H9 (cell line): ENCODE data around the gene PNPLA8. TPM values are rescaled to one million over a fixed set of nuclear protein-coding genes. Genes with fewer than 3 reads are reported as not detected.
"Not testable (repeated sequence)": the region's sequence is repeated elsewhere in the genome, so short reads cannot be mapped to it uniquely, and the experiment has no call there.

Experiments used
- DNase-seq: peaks from one replicate; pipeline ENCODE4 v3.0.0-alpha.2; 2017
- H2AFZ ChIP-seq: one replicate; pipeline ENCODE4 v1.6.1; 2013; ENCODE audit warnings: mild to moderate bottlenecking, low read length, control low read depth, moderate library complexity
- H2AK5ac ChIP-seq: 2 replicates; pipeline ENCODE4 v1.6.1; 2013; ENCODE audit warnings: low read length, control low read depth, mixed read lengths; ENCODE audit not compliant: insufficient read length
- H2BK120ac ChIP-seq: one replicate; pipeline ENCODE4 v1.6.1; 2013; ENCODE audit warnings: low read depth, mild to moderate bottlenecking, low read length, control low read depth, inconsistent platforms; ENCODE audit not compliant: poor library complexity, severe bottlenecking
- H2BK12ac ChIP-seq: 2 replicates; pipeline ENCODE4 v1.6.1; 2013; ENCODE audit warnings: low read length, control low read depth, mixed read lengths, low read depth; ENCODE audit not compliant: insufficient read length
- H2BK15ac ChIP-seq: 2 replicates; pipeline ENCODE4 v1.6.1; 2013; ENCODE audit warnings: low read depth, low read length, control low read depth
- H2BK20ac ChIP-seq: one replicate; pipeline ENCODE4 v1.6.1; 2013; ENCODE audit warnings: low read depth, mild to moderate bottlenecking, low read length, control low read depth, inconsistent platforms; ENCODE audit not compliant: poor library complexity, severe bottlenecking
- H2BK5ac ChIP-seq: 2 replicates; pipeline ENCODE4 v1.6.1; 2013; ENCODE audit warnings: low read length, control low read depth, mixed read lengths; ENCODE audit not compliant: insufficient read length
- H3K14ac ChIP-seq: 2 replicates; pipeline ENCODE4 v1.6.1; 2013; ENCODE audit warnings: low read length, control low read depth; ENCODE audit not compliant: insufficient read depth
- H3K18ac ChIP-seq: 2 replicates; pipeline ENCODE4 v1.6.1; 2013; ENCODE audit warnings: low read depth, mild to moderate bottlenecking, mixed read lengths, low read length, control low read depth; ENCODE audit not compliant: insufficient read length
- H3K23ac ChIP-seq: 2 replicates; pipeline ENCODE4 v1.6.1; 2013; ENCODE audit warnings: low read length, control low read depth, mixed read lengths, low read depth; ENCODE audit not compliant: insufficient read length
- H3K23me2 ChIP-seq: 2 replicates; pipeline ENCODE4 v1.6.1; 2013; ENCODE audit warnings: low read depth, mild to moderate bottlenecking, mixed read lengths, low read length, control low read depth; ENCODE audit not compliant: insufficient read length, poor library complexity, severe bottlenecking
- H3K27ac ChIP-seq: 2 replicates; pipeline ENCODE4 v1.5.1; 2013; ENCODE audit warnings: low read length, control low read depth, mixed read lengths, low read depth; ENCODE audit not compliant: insufficient read length
- H3K27me3 ChIP-seq: 2 replicates; pipeline ENCODE4 v1.6.1; 2013; ENCODE audit warnings: low read length, control low read depth, inconsistent platforms; ENCODE audit not compliant: insufficient read depth
- H3K4ac ChIP-seq: 2 replicates; pipeline ENCODE4 v1.6.1; 2013; ENCODE audit warnings: low read depth, mild to moderate bottlenecking, control low read depth, inconsistent platforms, low read length, moderate library complexity
- H3K4me1 ChIP-seq: 2 replicates; pipeline ENCODE4 v1.6.1; 2013; ENCODE audit warnings: low read length, control low read depth, inconsistent platforms; ENCODE audit not compliant: insufficient read depth
- H3K4me2 ChIP-seq: 2 replicates; pipeline ENCODE4 v1.6.1; 2013; ENCODE audit warnings: low read length, control low read depth, mixed read lengths; ENCODE audit not compliant: insufficient read length, insufficient read depth
- H3K56ac ChIP-seq: 2 replicates; pipeline ENCODE4 v1.6.1; 2013; ENCODE audit warnings: low read depth, mild to moderate bottlenecking, mixed read lengths, low read length, control low read depth; ENCODE audit not compliant: insufficient read length
- H3K79me1 ChIP-seq: 2 replicates; pipeline ENCODE4 v1.6.1; 2013; ENCODE audit warnings: low read depth, mild to moderate bottlenecking, moderate library complexity, low read length, control low read depth, inconsistent platforms; ENCODE audit not compliant: insufficient read depth, poor library complexity, severe bottlenecking
- H3K79me2 ChIP-seq: 2 replicates; pipeline ENCODE4 v1.6.1; 2013; ENCODE audit warnings: low read length, control low read depth, inconsistent platforms; ENCODE audit not compliant: insufficient read depth
- H3K9ac ChIP-seq: 2 replicates; pipeline ENCODE4 v1.6.1; 2013; ENCODE audit warnings: low read length, control low read depth, mixed read lengths; ENCODE audit not compliant: insufficient read length; ENCODE audit errors: extremely low read depth
- H3K9me3 ChIP-seq: one replicate; pipeline ENCODE4 v1.6.1; 2013; ENCODE audit warnings: low read depth, low read length, inconsistent platforms; ENCODE audit not compliant: control insufficient read depth
- H3T11ph ChIP-seq: one replicate; pipeline ENCODE4 v1.6.1; 2013; ENCODE audit warnings: mild to moderate bottlenecking, low read length, control low read depth, inconsistent platforms
- H4K20me1 ChIP-seq: one replicate; pipeline ENCODE4 v1.6.1; 2013; ENCODE audit not compliant: control insufficient read depth, insufficient read length, insufficient read depth
- H4K5ac ChIP-seq: 2 replicates; pipeline ENCODE4 v1.6.1; 2013; ENCODE audit warnings: low read depth, mild to moderate bottlenecking, mixed read lengths, low read length, control low read depth; ENCODE audit not compliant: insufficient read length
- H4K8ac ChIP-seq: replicated peaks from 2 replicates; pipeline ENCODE4 v1.6.1; 2013; ENCODE audit warnings: low read length, control low read depth, mixed read lengths, low read depth; ENCODE audit not compliant: insufficient read length
- H4K91ac ChIP-seq: 2 replicates; pipeline ENCODE4 v1.6.1; 2013; ENCODE audit warnings: low read depth, mild to moderate bottlenecking, moderate library complexity, mixed read lengths, low read length, control low read depth; ENCODE audit not compliant: insufficient read length
- H3K27ac Mint-ChIP-seq, 3 experiments: 2 replicates in 2 of 3; 3 replicates in 1 of 3; pipeline ENCODE4 v1.8.0; 2020 to 2021; ENCODE audit warnings: mixed read lengths in 3 of 3, mild to moderate bottlenecking in 1 of 3, moderate library complexity in 1 of 3
- H3K27me3 Mint-ChIP-seq: 2 replicates; pipeline ENCODE4 v1.8.0; 2021; ENCODE audit warnings: low read depth, mild to moderate bottlenecking, moderate library complexity, mixed read lengths
- H3K36me3 Mint-ChIP-seq, 3 experiments: 2 replicates in 2 of 3; 3 replicates in 1 of 3; pipeline ENCODE4 v1.8.0; 2020 to 2021; ENCODE audit warnings: low read depth in 3 of 3, mixed read lengths in 3 of 3; ENCODE audit not compliant: insufficient read depth in 1 of 3
- H3K4me1 Mint-ChIP-seq, 2 experiments: 2 replicates each; pipeline ENCODE4 v1.8.0; 2020; ENCODE audit warnings: mixed read lengths in 2 of 2
- H3K4me3 Mint-ChIP-seq, 2 experiments: 2 replicates in 1 of 2; 3 replicates in 1 of 2; pipeline ENCODE4 v1.8.0; 2020 to 2021; ENCODE audit warnings: mild to moderate bottlenecking in 2 of 2, mixed read lengths in 2 of 2, moderate library complexity in 1 of 2
- H3K9me3 Mint-ChIP-seq, 2 experiments: 2 replicates in 1 of 2; 3 replicates in 1 of 2; pipeline ENCODE4 v1.8.0; 2020; ENCODE audit warnings: mild to moderate bottlenecking in 2 of 2, mixed read lengths in 2 of 2, moderate library complexity in 1 of 2
- whole genome bisulfite sequencing: extraction: QIAGEN DNeasy Blood & Tissue Kit; methylation state at CpG from one replicate; pipeline ENCODE4 v1.1.7; 2013; ENCODE audit warnings: missing lambda C conversion rate, low lambda C conversion rate, mixed read lengths; ENCODE audit not compliant: insufficient read length; ENCODE audit errors: extremely low coverage; 5-methylcytosine and 5-hydroxymethylcytosine counted together
- total RNA-seq: library from RNA; stranded (reverse); gene quantifications from 2 replicates; pipeline ENCODE4 v1.2.1, GENCODE V29; 2021

PNPLA8 gene
- total RNA-seq, 1 experiment from 2014 or later: 11.7 TPM

DNA sequence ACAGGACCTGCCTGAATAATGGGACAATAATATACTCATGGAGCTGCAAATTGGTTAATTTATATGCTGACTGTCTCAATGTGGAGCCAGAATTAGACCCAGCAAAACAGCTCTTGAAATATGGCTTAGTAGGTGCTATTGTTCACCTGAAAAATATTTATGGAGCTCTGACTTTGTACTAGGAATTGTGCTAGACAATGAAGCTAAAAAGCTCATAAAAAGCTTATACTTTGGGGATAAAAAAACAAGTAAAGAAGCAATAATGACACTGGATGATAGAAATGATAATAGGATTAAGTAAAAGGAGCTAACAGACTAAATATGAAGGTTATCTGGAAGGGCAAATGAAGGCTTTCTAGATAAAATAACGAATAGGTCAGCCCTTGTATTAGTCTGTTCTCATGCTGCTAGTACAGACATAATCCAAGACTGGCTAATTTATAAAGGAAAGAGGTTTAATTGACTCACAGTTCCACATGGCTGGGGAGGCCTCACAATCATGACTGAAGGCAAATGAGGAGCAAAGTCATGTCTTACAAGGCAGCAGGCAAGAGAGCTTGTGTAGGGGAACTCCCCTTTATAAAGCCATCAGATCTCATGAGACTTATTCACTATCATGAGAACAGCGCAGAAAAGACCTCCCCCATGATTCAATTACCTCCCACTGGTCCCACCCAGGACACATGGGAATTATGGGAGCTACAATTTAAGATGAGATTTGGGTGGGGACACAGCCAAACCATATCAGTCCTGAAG, 22.4 kb upstream of the PNPLA8 start:
- H3K4ac ChIP-seq, H3K23me2 ChIP-seq, H3K79me1 ChIP-seq, H3T11ph ChIP-seq, H2BK5ac ChIP-seq, H3K14ac ChIP-seq, H3K9me3 Mint-ChIP-seq, H4K20me1 ChIP-seq, H2BK120ac ChIP-seq, H3K27me3 Mint-ChIP-seq, H4K91ac ChIP-seq, H3K27me3 ChIP-seq, H3K4me3 Mint-ChIP-seq, H3K23ac ChIP-seq, H3K79me2 ChIP-seq, H2AFZ ChIP-seq, H3K18ac ChIP-seq, H2BK20ac ChIP-seq, H3K4me1 Mint-ChIP-seq, H3K9me3 ChIP-seq, H2BK15ac ChIP-seq, H3K56ac ChIP-seq, H2BK12ac ChIP-seq, H3K9ac ChIP-seq, H3K4me1 ChIP-seq, H3K4me2 ChIP-seq, H3K27ac ChIP-seq, DNase-seq, H3K27ac Mint-ChIP-seq, H4K5ac ChIP-seq, H2AK5ac ChIP-seq, H4K8ac ChIP-seq: not testable (repeated sequence)
- WGBS: no CpG with 5 or more reads among the region's 2 CpGs
- H3K36me3 Mint-ChIP-seq: peaks cover 0 to 17% (median under 1%) of the 10 kb centered on the region in 3 experiments; a peak in 4 of 7 replicates
